H1 (cell line): ENCODE data around the gene APOL3. TPM values are rescaled to one million over a fixed set of nuclear protein-coding genes. Genes with fewer than 3 reads are reported as not detected.

Experiments
- CTCF ChIA-PET: fragments of 300-600 bp; sonication (Branson Sonifier 250); formaldehyde crosslinking; loops from one replicate; lab custom pipeline; 2021; ENCODE audit not compliant: partially characterized antibody; lab: Charles Lee
- POLR2A ChIA-PET: fragments of 300-600 bp; sonication (Branson Sonifier 250); formaldehyde crosslinking; loops from one replicate; lab custom pipeline; 2021; ENCODE audit warnings: inconsistent platforms; ENCODE audit not compliant: partially characterized antibody; lab: Charles Lee
- DNase-seq, 2 experiments: peaks; one replicate each; pipeline versions ENCODE4 v3.0.0 to v3.0.0-alpha.2; 2010 to 2022; ENCODE audit warnings: low spot score in 2 of 2, low read depth in 1 of 2, mixed read lengths in 1 of 2
- FAIRE-seq: peaks from 2 replicates; lab custom pipeline; 2011; peaks lifted over from hg19 to GRCh38; lab: Jason Lieb, UNC
- H2AFZ ChIP-seq: 2 replicates; pipeline ENCODE4 v1.8.1; 2012; ENCODE audit warnings: low read length, inconsistent platforms
- H2AK5ac ChIP-seq: 2 replicates; pipeline ENCODE4 v1.6.1; 2013; ENCODE audit warnings: low read depth, low read length
- H2BK120ac ChIP-seq: replicated peaks from 2 replicates; pipeline ENCODE3; 2013; ENCODE audit warnings: low read depth, low read length, inconsistent platforms
- H2BK12ac ChIP-seq: 2 replicates; pipeline ENCODE4 v1.6.1; 2013; ENCODE audit warnings: low read depth, low read length
- H2BK15ac ChIP-seq: 2 replicates; pipeline ENCODE4 v1.6.1; 2013; ENCODE audit warnings: low read length
- H2BK20ac ChIP-seq: 2 replicates; pipeline ENCODE4 v1.6.1; 2013; ENCODE audit warnings: low read length
- H2BK5ac ChIP-seq: 2 replicates; pipeline ENCODE4 v1.6.1; 2013; ENCODE audit warnings: low read depth, low read length
- H3K14ac ChIP-seq: 2 replicates; pipeline ENCODE4 v1.6.1; 2013; ENCODE audit warnings: inconsistent platforms; ENCODE audit not compliant: insufficient read length
- H3K18ac ChIP-seq: 2 replicates; pipeline ENCODE4 v1.6.1; 2013; ENCODE audit warnings: low read length; ENCODE audit errors: extremely low read depth
- H3K23ac ChIP-seq: 2 replicates; pipeline ENCODE4 v1.6.1; 2013; ENCODE audit warnings: inconsistent platforms; ENCODE audit not compliant: insufficient read length
- H3K23me2 ChIP-seq: 2 replicates; pipeline ENCODE4 v1.6.1; 2013; ENCODE audit warnings: low read depth, low read length
- H3K27ac ChIP-seq: 2 replicates; pipeline ENCODE4 v1.6.1; 2011; ENCODE audit warnings: low read depth, low read length, inconsistent platforms
- H3K27me3 ChIP-seq, 4 experiments: replicated peaks in 1 of 4; 1 replicate in 1 of 4; 2 replicates in 3 of 4; pipeline versions ENCODE4 v1.6.1 to v1.8.1; 2011 to 2013; ENCODE audit warnings: low read length in 3 of 4, mild to moderate bottlenecking in 3 of 4, inconsistent platforms in 2 of 4, mixed read lengths in 2 of 4, moderate library complexity in 1 of 4; ENCODE audit not compliant: control insufficient read depth in 3 of 4, insufficient read depth in 3 of 4; ENCODE audit errors: extremely low read depth in 1 of 4
- H3K36me3 ChIP-seq, 4 experiments: 2 replicates each; pipeline versions ENCODE4 v1.6.1 to v1.8.1; 2011 to 2013; ENCODE audit warnings: mild to moderate bottlenecking in 4 of 4, low read length in 3 of 4, moderate library complexity in 2 of 4, control low read depth in 1 of 4, inconsistent platforms in 1 of 4; ENCODE audit not compliant: insufficient read depth in 4 of 4, control insufficient read depth in 2 of 4
- H3K4ac ChIP-seq: replicated peaks from 2 replicates; pipeline ENCODE3; 2013; ENCODE audit warnings: low read length, low read depth, mixed read lengths, inconsistent platforms; ENCODE audit not compliant: insufficient read length
- H3K4me1 ChIP-seq, 4 experiments: replicated peaks in 1 of 4; 1 replicate in 1 of 4; 2 replicates in 3 of 4; pipeline versions ENCODE4 v1.6.1 to v1.8.1; 2011 to 2013; ENCODE audit warnings: low read length in 3 of 4, inconsistent platforms in 2 of 4, mixed read lengths in 1 of 4; ENCODE audit not compliant: insufficient read depth in 4 of 4, control insufficient read depth in 3 of 4
- H3K4me2 ChIP-seq, 2 experiments: 2 replicates each; pipeline versions ENCODE4 v1.6.1 to v1.8.1; 2011 to 2013; ENCODE audit warnings: low read depth in 2 of 2, low read length in 2 of 2, control low read depth in 1 of 2, inconsistent platforms in 1 of 2, mild to moderate bottlenecking in 1 of 2; ENCODE audit not compliant: insufficient read depth in 1 of 2
- H3K4me3 ChIP-seq, 4 experiments: fragments of 200-600, 300-600 bp in 1 of 4; sonication (generic), shearing (Covaris generic), sonication (Bioruptor Twin) in 1 of 4; 2 replicates each; pipeline versions ENCODE4 v1.5.1 to v1.8.1; 2011 to 2016; ENCODE audit warnings: low read length in 4 of 4, low read depth in 3 of 4, control low read depth in 2 of 4, inconsistent platforms in 2 of 4, mild to moderate bottlenecking in 2 of 4, mixed read lengths in 1 of 4, moderate library complexity in 1 of 4; ENCODE audit not compliant: insufficient read depth in 2 of 4; ENCODE audit errors: extremely low read depth in 1 of 4
- H3K56ac ChIP-seq: replicated peaks from 2 replicates; pipeline ENCODE3; 2013; ENCODE audit warnings: low read depth, mild to moderate bottlenecking, mixed read lengths, low read length, inconsistent platforms; ENCODE audit not compliant: insufficient read length
- H3K79me1 ChIP-seq: 2 replicates; pipeline ENCODE4 v1.6.1; 2013; ENCODE audit warnings: low read depth, low read length, control low read depth
- H3K79me2 ChIP-seq, 2 experiments: 2 replicates each; pipeline versions ENCODE4 v1.6.1 to v1.8.1; 2012 to 2013; ENCODE audit warnings: low read length in 2 of 2, mild to moderate bottlenecking in 2 of 2, inconsistent platforms in 1 of 2; ENCODE audit not compliant: insufficient read depth in 2 of 2, control insufficient read depth in 1 of 2
- H3K9ac ChIP-seq, 4 experiments: replicated peaks in 1 of 4; 1 replicate in 1 of 4; 2 replicates in 3 of 4; pipeline versions ENCODE4 v1.6.1 to v1.8.1; 2011 to 2013; ENCODE audit warnings: low read depth in 3 of 4, low read length in 3 of 4, control low read depth in 2 of 4, mild to moderate bottlenecking in 2 of 4, moderate library complexity in 2 of 4, inconsistent platforms in 1 of 4; ENCODE audit errors: extremely low read depth in 1 of 4
- H3K9me3 ChIP-seq, 2 experiments: 2 replicates each; pipeline versions ENCODE4 v1.6.1 to v1.8.1; 2012 to 2013; ENCODE audit warnings: mild to moderate bottlenecking in 2 of 2, moderate library complexity in 2 of 2, control low read depth in 1 of 2, inconsistent platforms in 1 of 2, low read depth in 1 of 2, low read length in 1 of 2, mixed read lengths in 1 of 2; ENCODE audit not compliant: insufficient read depth in 2 of 2
- H4K20me1 ChIP-seq, 2 experiments: replicated peaks in 1 of 2; 2 replicates each; pipeline versions ENCODE3 to v1.8.1; 2011 to 2013; ENCODE audit warnings: inconsistent platforms in 2 of 2, low read length in 2 of 2, mild to moderate bottlenecking in 1 of 2; ENCODE audit not compliant: insufficient read depth in 2 of 2, control insufficient read depth in 1 of 2
- H4K5ac ChIP-seq: 2 replicates; pipeline ENCODE4 v1.6.1; 2013; ENCODE audit warnings: low read length, low read depth, mixed read lengths, inconsistent platforms; ENCODE audit not compliant: insufficient read length
- H4K8ac ChIP-seq: 2 replicates; pipeline ENCODE4 v1.8.0; 2013; ENCODE audit warnings: mild to moderate bottlenecking, moderate library complexity, low read length, inconsistent platforms; ENCODE audit not compliant: insufficient read depth; ENCODE audit errors: extremely low read depth
- H4K91ac ChIP-seq: replicated peaks from 2 replicates; pipeline ENCODE3; 2013; ENCODE audit warnings: low read length, mixed read lengths, inconsistent platforms; ENCODE audit not compliant: insufficient read length
- BRCA1 ChIP-seq: IDR thresholded peaks from 2 replicates; pipeline ENCODE4 v1.6.1; 2012; ENCODE audit warnings: low read depth, low read length, improper control_type of control experiment
- EGR1 ChIP-seq: IDR thresholded peaks from 2 replicates; pipeline ENCODE4 v1.6.1; 2011; ENCODE audit warnings: low read depth, low read length, borderline replicate concordance
- EP300 ChIP-seq, 2 experiments: IDR thresholded peaks; 1 replicate in 1 of 2; 2 replicates in 1 of 2; pipeline ENCODE4 v1.6.1; 2011 to 2012; ENCODE audit warnings: low read depth in 2 of 2, low read length in 2 of 2, mild to moderate bottlenecking in 2 of 2, borderline replicate concordance in 1 of 2, inconsistent platforms in 1 of 2, moderate library complexity in 1 of 2
- FOSL1 ChIP-seq: IDR thresholded peaks from 2 replicates; pipeline ENCODE4 v1.6.1; 2011; ENCODE audit warnings: mild to moderate bottlenecking, low read depth, low read length, moderate library complexity; ENCODE audit not compliant: insufficient read depth
- KDM1A ChIP-seq: fragments of 200-600, 300-600 bp; sonication (generic); IDR thresholded peaks from 2 replicates; pipeline ENCODE4 v1.7.1; 2016; ENCODE audit warnings: mild to moderate bottlenecking, low read length, borderline replicate concordance
- KDM4A ChIP-seq: IDR thresholded peaks from one replicate; pipeline ENCODE4 v1.7.1; 2012; ENCODE audit warnings: low read depth, mild to moderate bottlenecking, moderate library complexity, low read length, inconsistent platforms; ENCODE audit not compliant: severe bottlenecking
- SAP30 ChIP-seq: fragments of 300-600 bp; sonication (generic); IDR thresholded peaks from 2 replicates; pipeline ENCODE4 v1.7.1; 2012; ENCODE audit warnings: low read length, moderate library complexity, mild to moderate bottlenecking, inconsistent platforms; ENCODE audit not compliant: insufficient read depth, insufficient replicate concordance
- SP2 ChIP-seq: IDR thresholded peaks from 2 replicates; pipeline ENCODE4 v1.6.1; 2012; ENCODE audit warnings: mild to moderate bottlenecking, low read length, inconsistent platforms
- SP4 ChIP-seq: IDR thresholded peaks from 2 replicates; pipeline ENCODE4 v1.6.1; 2012; ENCODE audit warnings: low read length, inconsistent platforms
- TAF1 ChIP-seq: IDR thresholded peaks from 2 replicates; pipeline ENCODE4 v1.6.1; 2011; ENCODE audit warnings: mild to moderate bottlenecking, low read depth, low read length
- YY1 ChIP-seq: IDR thresholded peaks from 2 replicates; pipeline ENCODE4 v1.6.1; 2011; ENCODE audit warnings: low read depth, mild to moderate bottlenecking, low read length
- WGBS, 2 experiments: shearing (Covaris generic) in 1 of 2; methylation state at CpG; one replicate each; pipeline versions ENCODE4 v1.1.6 to v1.1.7; 2013 to 2015; ENCODE audit warnings: low lambda C conversion rate in 2 of 2, mixed read lengths in 2 of 2, inconsistent platforms in 1 of 2, low coverage in 1 of 2, missing lambda C conversion rate in 1 of 2; ENCODE audit not compliant: insufficient replicate concordance in 2 of 2, insufficient coverage in 1 of 2, insufficient read length in 1 of 2; ENCODE audit errors: extremely low coverage in 1 of 2, missing lambda C conversion rate in 1 of 2; 5-methylcytosine and 5-hydroxymethylcytosine counted together
- polyA plus RNA-seq, 7 experiments: library from polyadenylated mRNA; depleted of rRNA in 3 of 7; stranded (reverse) in 5 of 7; unstranded in 2 of 7; fragments of >200 nt in 5 of 7; fragments of 200-250 nt in 2 of 7; gene quantifications; 1 replicate in 5 of 7; 2 replicates in 1 of 7; 4 replicates in 1 of 7; pipeline versions ENCODE4 v1.2.1 to v1.2.3, GENCODE V29; 2011 to 2013; ENCODE audit warnings: missing spikeins in 2 of 7, mixed read lengths in 2 of 7
- total RNA-seq: library from RNA; stranded (reverse); fragmentation: NEBNext Ultra II Directional; extraction: Animal tissue kit (Norgen Biotek cat#: 25700); gene quantifications from 2 replicates; pipeline ENCODE4 v1.2.1, GENCODE V29; 2021
- TF ChIP-seq, protein P1 (sequence below): IDR thresholded peaks from 2 replicates; pipeline ENCODE4 v1.6.1; 2012; ENCODE audit warnings: inconsistent platforms

The APOL3 gene
- total and polyA plus RNA-seq, 2 of the 8 experiments (the other 6 are each of a cell fraction or from before 2014, with no cell fraction given) = 0.12 TPM; not detected in 1

- no peak for DNase-seq
- ChIA-PET POLR2A (no interaction called here), CTCF (interaction anchor here (1.1 to 3.3 kb wide), 2 partner anchors 30 to 36 kb away, joined by 3 to 19 read pairs; no protein-coding TSS in a partner anchor)
- H3K9me3 ChIP-seq = peaks cover 0 to 9% of the 10 kb centered on the region in 2 experiments; a peak in 1 of 4 replicates
- H3K4me3 ChIP-seq = no peak overlapping the region
- WGBS, 2 experiments = 82% methylated on average over 3 of the region's 3 CpGs; no CpG with 5 or more reads in 1 of the 2 experiments
- H3K18ac ChIP-seq = no peak overlapping the region
- no peaks in the 10 kb centered on the region for H3K27me3 ChIP-seq
- H2BK20ac ChIP-seq = no peak overlapping the region
- FAIRE-seq = no peak
- H3K56ac ChIP-seq = no peak overlapping the region
- no peak overlapping the region for H4K5ac ChIP-seq
- H3K4me1 ChIP-seq = peaks cover 0 to under 1% (median 0%) of the 10 kb centered on the region in 4 experiments; a peak in 1 of 7 replicates
- no peak overlapping the region for H3K27ac ChIP-seq
- no peaks in the 10 kb centered on the region for H3K36me3 ChIP-seq
- no peak overlapping the region for H3K9ac ChIP-seq
- H4K8ac ChIP-seq = no peak overlapping the region
- H2AK5ac ChIP-seq = no peak overlapping the region
- no peak overlapping the region for H2BK12ac ChIP-seq
- no peak overlapping the region for H2BK120ac ChIP-seq
- H4K20me1 ChIP-seq = no peaks in the 10 kb centered on the region
- H2BK5ac ChIP-seq = no peak overlapping the region
- H3K4ac ChIP-seq = no peak overlapping the region
- no peak overlapping the region for H2BK15ac ChIP-seq
- no peak overlapping the region for H4K91ac ChIP-seq
- no peaks in the 10 kb centered on the region for H3K79me2 ChIP-seq
- 0 out of 2 replicates have a peak, but pooled peaks cover 1% of the 10 kb centered on the region for H3K23me2 ChIP-seq
- no peak overlapping the region for H3K23ac ChIP-seq
- no peaks in the 10 kb centered on the region for H3K79me1 ChIP-seq
- no peak overlapping the region for H3K4me2 ChIP-seq
- no peak overlapping the region for H3K14ac ChIP-seq
- no peak overlapping the region for H2AFZ ChIP-seq
- no peak for TF ChIP-seq TAF1
- TF ChIP-seq YY1 = no peak
- no peak for TF ChIP-seq BRCA1
- TF ChIP-seq KDM4A = no peak
- no peak for TF ChIP-seq FOSL1
- no peak for TF ChIP-seq KDM1A
- TF ChIP-seq SAP30 = no peak
- TF ChIP-seq, protein P1, sequence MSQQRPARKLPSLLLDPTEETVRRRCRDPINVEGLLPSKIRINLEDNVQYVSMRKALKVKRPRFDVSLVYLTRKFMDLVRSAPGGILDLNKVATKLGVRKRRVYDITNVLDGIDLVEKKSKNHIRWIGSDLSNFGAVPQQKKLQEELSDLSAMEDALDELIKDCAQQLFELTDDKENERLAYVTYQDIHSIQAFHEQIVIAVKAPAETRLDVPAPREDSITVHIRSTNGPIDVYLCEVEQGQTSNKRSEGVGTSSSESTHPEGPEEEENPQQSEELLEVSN = no peak
- TF ChIP-seq SP2 = no peak
- no peak for TF ChIP-seq EP300 (IDR thresholded peaks at IDR 0.05; ENCODE audit: borderline replicate concordance in 1 of 2, low read depth in 2 of 2, low read length in 2 of 2)
- no peak for TF ChIP-seq EGR1
- TF ChIP-seq SP4 = no peak
Observed at GRCh38 chr22:36151006-36151595, 9.5 kb downstream of the APOL3 start.
